HG02943 (cell line): ENCODE results near the gene HID1.

Experiments
- ATAC-seq: cut with Tn5 transposase; IDR thresholded peaks from one replicate; pipeline ENCODE4 v1.9.1; 2021; ENCODE audit warnings: mild to moderate bottlenecking, low read depth, moderate library complexity; ENCODE audit not compliant: unreplicated experiment

HID1 gene

GRCh38 chr17:74951680-74952421 is 20.7 kb downstream of the HID1 start:
- ATAC-seq, result no peak

GRCh38 chr17:74951065-74951464 is 21.5 kb downstream of the HID1 start:
- no peak for ATAC-seq

- no peak for ATAC-seq
Observed at GRCh38 chr17:74950207-74950606, 22.4 kb downstream of the HID1 start.

- no peak for ATAC-seq
Observed at GRCh38 chr17:74949455-74950115, 23.0 kb downstream of the HID1 start.

DNA sequence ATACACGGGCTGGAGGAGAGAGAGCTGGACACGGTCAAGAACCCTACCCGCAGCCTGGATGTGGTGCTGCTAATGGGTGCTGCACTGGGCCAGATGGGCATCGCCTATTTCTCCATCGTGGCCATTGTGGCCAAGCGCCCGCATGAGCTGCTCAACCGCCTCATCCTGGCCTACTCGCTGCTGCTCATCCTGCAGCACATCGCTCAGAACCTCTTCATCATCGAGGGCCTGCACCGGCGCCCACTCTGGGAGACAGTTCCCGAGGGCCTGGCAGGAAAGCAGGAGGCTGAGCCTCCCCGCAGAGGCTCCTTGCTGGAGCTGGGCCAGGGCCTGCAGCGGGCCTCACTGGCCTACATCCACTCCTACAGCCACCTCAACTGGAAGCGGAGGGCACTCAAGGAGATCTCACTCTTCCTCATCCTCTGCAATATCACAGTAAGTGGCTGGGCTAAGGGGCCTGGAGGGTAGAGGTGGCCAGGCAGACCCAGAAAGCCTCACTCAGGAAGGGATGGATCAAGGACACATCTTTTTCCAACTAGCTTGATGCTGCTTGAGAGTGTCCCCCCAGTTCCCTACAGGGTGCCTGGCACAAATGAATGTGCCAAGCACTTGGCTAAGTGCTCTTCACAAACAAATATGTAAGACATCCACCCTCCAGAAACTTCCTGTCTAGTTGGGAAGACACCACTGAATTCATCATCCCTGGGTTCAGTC is 25.4 kb downstream of the HID1 start:
- no peak for ATAC-seq

GRCh38 chr17:74946641-74947040 is 25.9 kb downstream of the HID1 start:
- no peak for ATAC-seq

DNA sequence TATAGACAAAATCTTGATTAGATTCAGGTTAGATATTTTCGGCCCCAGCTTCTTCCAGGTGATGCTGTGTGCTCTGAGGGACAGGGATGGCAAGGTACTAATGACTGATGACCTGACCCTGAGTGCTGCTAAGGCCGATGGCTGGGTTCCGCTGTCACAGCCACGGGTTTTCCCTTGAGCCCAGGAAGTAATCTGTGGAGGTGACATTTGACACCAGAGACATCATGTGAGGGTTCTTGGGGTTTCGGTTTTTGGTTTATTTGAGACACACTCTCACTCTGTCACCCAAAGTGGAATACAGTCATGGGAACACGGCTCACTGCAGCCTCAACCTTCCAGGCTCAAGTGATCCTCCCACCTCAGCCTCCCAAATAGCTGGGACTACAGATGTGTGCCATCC is 27.0 kb downstream of the HID1 start:
- no peak for ATAC-seq

DNA sequence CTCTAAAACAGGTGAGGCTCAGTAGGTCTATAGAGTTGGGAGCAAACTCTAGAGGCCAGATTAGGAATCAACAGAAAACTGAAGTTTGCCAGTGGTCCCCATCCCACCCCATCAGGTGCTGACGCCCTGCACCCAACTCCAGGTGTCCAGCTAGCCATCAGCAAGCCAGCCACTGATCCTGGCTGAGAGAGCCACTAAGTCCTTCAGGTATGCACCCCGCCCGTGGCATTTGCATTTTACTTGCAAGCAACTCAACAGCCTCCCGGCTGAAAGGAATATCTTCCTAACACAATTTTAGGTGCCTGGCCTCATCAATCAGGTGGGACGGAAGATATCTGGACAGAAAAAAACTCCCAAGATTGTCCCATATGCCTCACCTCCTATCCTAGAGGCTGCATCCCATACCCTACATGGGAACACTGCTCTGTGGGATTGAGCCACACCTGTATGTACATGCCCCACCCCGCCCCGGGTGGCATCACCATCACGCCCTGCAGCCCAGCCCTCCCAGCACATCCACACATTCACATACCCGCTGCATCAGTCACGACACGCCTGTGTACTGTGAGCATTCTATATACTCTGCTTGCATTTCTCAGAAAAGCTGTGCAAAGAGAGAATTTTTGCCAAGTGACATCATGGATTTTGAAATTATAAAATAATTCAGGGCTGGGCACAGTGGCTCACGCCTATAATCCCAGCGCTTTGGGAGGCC is 28.6 kb downstream of the HID1 start:
- ATAC-seq, result no peak

DNA sequence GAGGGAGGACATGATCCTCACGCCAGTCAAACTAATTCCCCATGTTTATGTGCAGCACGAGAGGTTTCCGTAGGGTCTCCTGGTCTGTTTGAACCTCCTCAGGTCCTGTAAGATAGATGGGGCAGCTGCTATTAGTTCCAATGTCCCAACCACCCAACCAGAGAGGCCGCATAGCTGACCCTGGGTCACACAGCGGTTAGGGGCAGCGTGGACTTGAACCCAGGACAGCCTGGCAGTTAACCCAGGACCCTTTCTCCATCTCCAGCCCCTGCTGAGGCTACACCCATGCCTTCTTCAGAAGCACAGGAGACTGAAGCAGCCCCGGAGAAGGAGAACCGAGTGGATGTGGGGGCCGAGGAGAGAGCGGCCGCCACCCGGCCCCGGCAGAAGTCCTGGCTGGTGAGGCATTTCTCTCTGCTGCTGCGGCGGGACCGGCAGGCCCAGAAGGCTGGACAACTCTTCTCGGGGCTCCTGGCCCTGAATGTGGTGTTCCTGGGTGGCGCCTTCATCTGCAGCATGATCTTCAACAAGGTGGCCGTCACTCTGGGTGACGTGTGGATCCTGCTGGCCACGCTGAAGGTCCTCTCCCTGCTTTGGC is 31.3 kb downstream of the HID1 start:
- no peak for ATAC-seq

GRCh38 chr17:74939534-74939933 is 33.0 kb downstream of the HID1 start:
- no peak for ATAC-seq

DNA sequence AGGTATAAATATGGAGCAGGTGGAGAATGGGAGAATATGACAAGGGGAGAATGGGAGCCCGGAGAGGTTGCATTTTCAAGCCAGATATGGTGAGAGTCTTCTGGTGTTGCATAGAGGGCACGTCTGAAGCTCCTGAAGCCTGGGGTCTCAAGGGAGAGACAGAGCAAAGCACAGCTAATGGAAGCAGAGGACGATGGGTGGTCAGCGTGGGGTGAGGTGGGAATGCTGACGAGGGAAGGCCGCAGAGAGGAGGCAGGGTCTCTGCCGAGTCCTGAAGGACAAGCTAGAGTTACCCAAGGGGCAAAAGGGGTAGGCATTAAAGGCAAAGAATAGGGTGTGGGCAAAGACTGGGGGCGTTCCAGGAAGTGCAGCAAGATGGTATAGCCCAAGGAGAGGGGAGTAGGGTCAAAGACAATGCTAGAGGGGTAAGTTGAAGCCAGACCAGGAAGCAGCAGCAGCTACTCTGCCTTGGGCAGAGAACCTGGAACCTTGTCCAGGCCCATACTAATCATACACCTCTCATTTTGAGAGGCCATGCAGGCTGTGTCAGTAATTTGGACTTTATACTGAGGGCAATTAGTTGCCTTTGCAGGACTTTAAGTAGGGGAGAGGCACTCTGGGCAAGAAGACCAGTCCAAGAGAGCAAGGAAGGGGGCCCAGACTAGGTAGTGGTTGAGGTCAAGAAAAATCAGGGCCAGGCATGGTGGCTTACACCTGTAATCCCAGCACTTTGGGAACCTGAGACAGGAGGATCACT is 34.2 kb downstream of the HID1 start:
- ATAC-seq, result no peak

- no peak for ATAC-seq
Observed at GRCh38 chr17:74937064-74938051, 35.2 kb downstream of the HID1 start.

DNA sequence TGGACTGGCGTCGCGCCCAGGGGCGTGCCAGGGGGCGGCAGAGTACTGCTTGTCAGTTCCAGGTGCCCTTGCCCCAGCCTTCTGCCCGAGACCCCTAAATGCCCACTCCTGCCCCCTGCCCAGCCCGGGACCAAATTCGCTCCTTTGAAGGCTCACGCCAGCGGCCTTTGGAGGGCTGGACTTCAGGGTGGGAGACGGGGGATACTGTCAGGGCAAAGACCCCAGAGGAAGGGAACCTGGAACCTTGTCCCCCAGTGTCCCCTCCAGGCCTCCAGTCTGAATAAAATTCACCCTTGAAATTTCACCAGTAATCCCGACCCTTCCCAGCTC is 36.1 kb downstream of the HID1 start:
- no peak for ATAC-seq

DNA sequence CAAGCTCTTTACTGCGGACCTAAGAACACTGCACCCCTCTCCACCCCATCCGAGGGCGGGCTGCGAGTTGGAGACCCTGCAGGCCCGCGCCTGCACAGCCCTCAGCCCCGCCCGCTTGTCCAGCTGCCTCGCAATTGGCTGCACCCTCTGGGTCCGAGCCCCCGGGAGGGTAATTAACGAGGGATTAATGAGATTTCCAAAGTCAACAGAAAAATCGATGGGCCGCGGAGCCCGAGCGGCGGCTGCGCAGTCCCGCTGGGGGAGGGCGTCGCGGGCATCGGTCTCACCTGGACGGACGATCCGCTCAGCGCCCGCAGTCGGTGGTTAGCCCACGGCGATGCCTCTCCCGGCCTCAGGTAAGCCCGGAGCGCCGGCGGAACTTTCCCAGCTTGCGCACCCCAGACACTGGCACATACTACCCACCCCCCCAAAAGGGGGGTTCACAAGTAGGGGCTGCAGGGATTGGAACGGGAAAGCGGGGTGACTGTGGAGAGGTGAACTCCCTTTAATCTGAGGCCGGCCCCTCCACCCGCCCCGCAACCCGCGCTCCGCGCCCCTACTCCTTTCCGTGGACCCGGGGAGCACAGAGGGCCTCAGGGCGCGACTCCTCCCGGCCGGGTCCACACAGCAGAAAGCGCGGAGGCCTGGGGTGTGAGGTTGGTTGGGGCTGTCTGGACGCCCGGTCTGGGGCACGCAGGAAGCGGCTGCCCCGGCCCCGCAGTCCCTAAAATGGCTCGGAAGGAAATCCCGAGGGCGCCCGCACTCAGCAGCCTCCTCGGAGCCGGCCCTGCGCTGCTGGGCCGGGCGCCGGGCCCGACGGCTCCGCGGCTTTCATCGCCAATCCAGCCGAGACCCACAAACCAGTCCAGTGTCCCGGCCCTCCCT is 36.7 kb downstream of the HID1 start, which contains the start of gene OTOP3:
TSS of gene OTOP3 (plus strand) at position 314 of the 885 bp plus-strand sequence. CDS start at position 338, 24 bp downstream.
- no peak for ATAC-seq

GRCh38 chr17:74935048-74935447 is 37.5 kb downstream of the HID1 start:
- no peak for ATAC-seq

- no peak for ATAC-seq
Observed at GRCh38 chr17:74930535-74931036, 42.0 kb downstream of the HID1 start.

- ATAC-seq, result no peak
Observed at GRCh38 chr17:74928786-74929185, 43.8 kb downstream of the HID1 start.

GRCh38 chr17:74925242-74925641 is 47.3 kb downstream of the HID1 start:
- no peak for ATAC-seq
